Activated CD4-positive, alpha-beta T cell treated with anti-CD3 and anti-CD28 coated beads, Interleukin-2, amount 50 U/mL, for 1 hour (primary cell): Measurements from ENCODE around the gene DDR2.
"Not testable (repeated sequence)": the region's sequence is repeated elsewhere in the genome, so short reads cannot be mapped to it uniquely, and the experiment has no call there.

Experiments
- DNase-seq: peaks from one replicate; pipeline ENCODE4 v3.0.0-alpha.2; 2020

Gene DDR2

DNA sequence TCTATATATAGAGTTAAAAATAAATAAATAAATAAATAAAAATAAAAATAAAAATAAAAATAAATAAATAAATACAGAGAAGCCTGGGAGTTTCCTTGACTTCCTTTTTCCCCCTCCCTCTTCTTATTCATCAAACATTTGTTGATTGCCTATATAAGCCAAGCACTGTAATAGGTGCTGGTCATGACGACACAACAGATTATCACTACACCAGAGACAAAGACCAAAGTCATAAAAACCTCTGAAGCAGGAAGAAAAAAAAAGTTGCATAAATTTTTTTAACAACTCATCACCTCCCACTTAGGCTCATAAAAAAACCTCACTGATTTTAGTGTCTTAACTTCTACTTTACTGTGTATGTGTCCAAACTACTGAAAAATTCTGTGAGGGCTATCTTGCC lies 95.2 kb downstream of the DDR2 start:
- not testable (repeated sequence) for DNase-seq

DNA sequence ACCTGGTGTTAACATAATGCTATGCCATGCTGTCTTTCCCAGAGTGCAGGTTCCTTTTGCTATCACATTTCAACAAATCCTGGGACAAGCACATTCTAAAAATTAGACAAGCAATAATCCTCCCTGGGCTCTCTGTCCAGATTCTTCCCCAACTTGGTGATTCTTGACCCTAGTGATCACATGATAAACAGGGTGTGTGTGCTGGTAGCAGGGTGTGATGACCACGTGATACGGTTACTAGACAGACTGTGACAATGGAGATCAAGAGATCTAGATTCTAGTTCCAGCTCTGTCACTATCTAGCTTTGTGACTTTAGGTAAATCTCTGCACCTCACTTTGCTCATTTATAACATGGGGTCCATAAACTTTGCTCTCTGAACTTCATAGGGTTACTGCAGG lies 96.3 kb downstream of the DDR2 start:
- no peak for DNase-seq

DNA sequence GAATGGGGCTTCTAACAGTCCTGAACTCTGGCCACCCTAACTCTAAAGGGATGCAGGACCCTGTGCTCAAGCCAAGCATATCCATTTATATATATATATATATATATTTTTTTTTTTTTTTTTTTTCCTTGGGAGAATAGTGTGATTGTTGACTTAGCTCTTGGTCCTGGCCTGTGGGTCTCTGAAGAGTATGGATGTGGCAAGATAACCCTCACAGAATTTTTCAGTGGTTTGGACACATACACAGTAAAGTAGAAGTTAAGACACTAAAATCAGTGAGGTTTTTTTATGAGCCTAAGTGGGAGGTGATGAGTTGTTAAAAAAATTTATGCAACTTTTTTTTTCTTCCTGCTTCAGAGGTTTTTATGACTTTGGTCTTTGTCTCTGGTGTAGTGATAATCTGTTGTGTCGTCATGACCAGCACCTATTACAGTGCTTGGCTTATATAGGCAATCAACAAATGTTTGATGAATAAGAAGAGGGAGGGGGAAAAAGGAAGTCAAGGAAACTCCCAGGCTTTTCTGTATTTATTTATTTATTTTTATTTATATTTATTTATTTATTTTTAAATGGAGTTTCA lies 97.0 kb downstream of the DDR2 start:
- not testable (repeated sequence) for DNase-seq

DNA sequence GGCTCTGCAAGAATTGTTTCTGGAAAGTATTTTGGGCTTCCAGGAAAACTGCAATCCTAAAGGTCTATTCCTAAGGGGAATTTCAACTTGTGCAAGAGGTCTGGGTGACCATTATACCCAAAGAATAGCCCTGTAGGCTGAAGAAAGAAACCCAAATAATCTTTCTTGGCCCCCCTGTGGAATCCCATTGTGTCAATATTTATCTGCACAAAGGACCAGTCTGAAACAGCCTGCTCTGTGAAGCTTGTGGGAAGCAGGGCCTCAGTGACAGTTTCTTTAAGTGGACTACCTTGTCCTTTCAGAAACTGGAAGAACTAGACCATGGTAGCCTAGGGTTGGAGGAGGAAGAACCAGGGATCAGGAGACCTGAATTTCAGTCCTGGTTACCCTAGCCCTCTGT lies 99.8 kb downstream of the DDR2 start:
- no peak for DNase-seq

DNA sequence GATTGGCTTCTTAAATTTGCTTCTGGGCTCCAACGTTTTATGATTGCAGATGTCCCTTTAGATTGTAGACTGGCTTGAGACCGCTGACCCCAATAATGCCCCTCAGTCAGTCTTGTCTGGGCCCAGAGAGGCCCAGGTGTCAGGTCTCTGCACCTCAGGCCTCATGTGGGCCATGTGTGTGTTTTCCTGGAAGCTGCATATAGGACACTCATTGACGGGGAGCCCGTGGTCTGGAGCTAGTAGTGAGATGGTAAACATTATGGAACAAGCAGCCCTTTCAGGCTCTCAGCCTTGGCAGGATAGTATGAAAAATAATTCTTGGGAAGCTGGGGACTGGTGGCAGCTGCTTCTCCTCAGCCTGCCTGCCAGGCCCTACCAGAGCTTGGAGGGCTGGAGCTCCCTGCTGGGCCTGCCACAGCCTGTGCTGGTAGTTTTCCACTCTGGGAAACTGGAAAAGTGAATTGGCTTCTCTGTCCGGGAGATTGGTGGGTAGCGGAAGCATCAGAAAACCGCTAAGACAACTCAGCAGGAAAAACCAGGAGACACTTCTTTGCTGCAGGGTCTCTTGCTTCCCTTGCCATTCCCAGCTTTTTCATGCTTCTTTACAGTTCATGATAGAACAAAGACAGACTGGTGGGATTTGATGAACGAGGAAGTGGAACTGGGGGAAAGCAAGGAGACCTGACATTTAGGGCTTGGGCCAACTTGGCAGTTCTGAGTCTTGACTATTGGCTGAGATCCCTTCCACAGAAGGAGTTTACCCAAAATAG lies 100.5 kb downstream of the DDR2 start:
- no peak for DNase-seq

DNA sequence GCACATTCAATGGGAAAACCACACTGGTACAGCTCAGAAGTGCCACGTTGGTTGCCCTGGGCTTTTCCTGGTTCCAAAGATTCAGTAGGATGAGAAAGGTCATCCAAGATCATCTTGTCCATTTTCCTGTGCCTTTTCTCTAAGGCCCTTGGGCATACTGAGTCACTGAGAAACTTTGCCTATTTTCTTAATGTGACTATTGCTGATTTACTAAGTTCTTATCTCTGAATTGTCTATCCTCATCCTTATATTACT lies 101.0 kb downstream of the DDR2 start:
- DNase-seq: no peak

DNA sequence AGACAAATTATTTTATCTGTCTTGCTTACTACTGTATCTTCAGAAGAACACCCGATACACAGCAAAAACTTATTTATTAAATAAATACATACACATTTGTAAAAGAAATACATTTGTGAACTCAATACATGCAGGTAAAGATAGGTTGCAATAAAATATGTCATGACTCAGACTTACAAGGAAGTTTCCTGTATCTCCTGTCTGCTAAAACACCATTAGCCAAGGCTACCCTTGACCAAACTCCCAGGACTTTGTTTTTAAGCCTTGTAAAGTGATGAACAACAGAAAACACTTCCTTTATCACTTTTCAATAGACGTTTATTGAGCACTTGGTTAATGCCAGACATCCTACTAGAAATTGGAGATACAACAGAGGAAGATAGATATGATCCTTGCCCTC lies 101.8 kb downstream of the DDR2 start:
- no peak for DNase-seq

DNA sequence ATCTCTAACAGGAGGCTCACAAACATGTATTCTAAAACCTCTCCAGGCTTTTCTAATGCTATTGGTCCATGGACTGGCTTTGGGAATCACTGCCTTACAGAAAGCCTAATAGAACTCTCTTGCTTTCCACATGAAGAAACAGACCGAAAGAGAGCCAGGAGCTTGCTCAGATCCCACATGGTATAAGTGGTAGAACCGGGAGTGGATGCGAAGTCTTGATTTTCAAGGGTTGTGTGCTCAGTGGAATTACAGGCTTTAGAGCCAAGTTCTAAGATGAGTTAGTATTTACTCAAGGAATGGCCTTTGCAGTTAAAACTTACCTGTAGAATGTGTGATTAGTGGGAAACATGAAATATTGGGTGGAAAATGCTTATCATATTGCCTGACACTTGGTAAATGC lies 103.9 kb downstream of the DDR2 start:
- no peak for DNase-seq

DNA sequence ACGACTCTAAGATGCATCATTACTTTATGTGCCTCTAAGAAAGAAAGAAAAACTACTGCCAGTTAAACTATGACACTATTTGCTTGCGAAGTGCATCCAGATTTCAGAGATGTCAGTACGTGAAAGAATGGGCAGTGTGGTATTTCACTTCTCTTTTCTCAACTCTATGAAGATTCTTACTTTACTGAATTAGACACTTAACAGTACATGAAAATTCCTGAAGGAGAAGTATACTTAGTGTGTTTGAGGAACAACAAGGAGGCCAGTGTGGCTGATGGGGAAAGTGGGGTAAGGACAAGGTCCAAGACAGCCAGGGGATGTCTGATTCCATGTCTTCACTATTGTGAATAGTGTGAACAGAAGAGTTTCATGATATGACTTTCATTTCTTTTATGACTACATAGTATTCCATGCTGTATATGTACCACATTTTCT lies 104.4 kb downstream of the DDR2 start:
- no peak for DNase-seq

DNA sequence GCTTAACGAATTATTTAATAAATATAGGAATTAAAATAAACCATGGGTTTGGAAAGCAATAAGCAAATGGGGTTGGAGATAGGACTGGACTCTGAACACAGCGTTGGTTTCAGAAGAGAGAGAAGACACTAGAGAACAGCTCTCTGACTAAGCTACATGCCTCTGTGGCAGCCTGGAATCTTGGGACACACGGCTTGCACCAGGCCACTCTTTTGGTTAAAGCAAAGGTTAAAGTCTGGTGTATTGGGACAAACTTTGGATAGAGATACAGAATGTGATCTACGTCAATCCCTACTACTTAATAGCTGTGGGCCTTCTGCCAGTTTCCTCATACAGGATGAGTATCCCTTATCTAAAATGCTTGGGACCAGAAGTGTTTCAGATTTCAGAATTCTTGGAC lies 108.5 kb downstream of the DDR2 start:
- no peak for DNase-seq

DNA sequence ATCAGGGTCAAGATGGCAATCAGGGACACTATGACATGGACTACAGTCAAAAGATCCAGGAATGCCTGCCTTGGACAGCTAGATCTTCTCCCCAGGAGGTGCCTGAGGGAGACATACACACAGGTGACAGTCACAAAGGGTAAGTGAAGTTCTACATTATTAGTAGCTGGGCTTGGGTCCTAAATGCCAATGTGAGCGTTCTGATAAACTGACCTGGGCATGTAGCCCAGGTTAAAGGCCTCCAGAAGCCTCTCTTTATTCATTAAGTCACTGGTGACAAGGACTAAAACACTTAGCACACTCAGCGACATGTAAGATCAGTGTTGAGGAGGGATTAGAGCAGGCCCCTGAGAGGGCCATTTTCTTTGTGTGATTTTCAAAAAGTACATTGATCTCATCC lies 109.3 kb downstream of the DDR2 start:
- no peak for DNase-seq

DNA sequence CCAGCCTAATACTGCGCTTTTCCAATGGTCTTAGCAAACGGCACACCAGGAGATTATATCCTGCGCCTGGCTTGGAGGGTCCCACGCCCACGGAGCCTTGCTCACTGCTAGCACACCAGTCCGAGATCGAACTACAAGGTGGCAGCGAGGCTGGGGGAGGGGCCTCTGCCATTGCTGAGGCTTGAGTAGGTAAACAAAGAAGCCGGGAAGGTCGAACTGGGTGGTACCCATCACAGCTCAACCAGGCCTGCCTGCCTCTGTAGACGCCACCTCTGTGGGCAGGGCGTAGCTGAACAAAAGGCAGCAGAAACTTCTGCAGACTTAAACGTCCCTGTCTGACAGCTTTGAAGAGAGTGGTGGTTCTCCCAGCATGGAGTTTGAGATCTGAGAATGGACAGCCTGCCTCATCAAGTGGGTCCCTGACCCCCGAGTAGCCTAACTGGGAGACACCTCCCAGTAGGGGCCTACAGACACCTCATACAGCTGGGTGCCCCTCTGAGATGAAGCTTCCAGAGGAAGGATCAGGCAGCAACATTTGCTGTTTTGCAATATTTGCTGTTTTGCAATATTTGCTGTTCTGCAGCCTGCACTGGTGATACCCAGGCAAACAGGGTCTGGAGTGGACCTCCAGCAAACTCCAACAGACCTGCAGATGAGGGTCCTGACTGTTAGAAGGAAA lies 114.1 kb downstream of the DDR2 start:
- not testable (repeated sequence) for DNase-seq

DNA sequence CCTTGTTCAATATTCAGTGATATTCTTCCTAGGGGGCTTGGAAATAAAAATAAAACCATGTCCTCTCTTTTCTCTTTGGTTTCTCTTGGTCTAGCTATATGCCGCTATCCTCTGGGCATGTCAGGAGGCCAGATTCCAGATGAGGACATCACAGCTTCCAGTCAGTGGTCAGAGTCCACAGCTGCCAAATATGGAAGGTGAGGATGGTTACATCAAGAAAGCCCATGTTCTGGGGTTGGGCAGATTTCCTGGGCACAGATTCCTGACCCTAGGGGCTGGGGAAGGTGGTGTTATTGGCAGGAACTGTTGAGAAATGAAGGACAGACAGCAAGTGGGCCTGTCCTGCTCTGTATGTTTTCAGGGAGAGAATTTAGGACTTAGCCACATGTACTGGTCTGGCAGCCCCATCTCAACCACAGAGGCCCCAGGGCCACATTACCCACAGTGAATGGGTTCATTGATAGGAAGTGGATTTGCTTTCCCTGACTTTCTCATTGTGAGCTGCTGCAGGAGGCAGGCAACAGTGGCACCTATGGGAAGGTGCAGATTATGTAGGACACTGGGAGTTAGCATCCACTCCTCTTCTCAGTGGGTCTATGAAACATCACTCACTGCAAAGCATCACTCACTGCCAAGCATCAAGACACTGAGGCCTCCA lies 120.9 kb downstream of the DDR2 start:
- no peak for DNase-seq

DNA sequence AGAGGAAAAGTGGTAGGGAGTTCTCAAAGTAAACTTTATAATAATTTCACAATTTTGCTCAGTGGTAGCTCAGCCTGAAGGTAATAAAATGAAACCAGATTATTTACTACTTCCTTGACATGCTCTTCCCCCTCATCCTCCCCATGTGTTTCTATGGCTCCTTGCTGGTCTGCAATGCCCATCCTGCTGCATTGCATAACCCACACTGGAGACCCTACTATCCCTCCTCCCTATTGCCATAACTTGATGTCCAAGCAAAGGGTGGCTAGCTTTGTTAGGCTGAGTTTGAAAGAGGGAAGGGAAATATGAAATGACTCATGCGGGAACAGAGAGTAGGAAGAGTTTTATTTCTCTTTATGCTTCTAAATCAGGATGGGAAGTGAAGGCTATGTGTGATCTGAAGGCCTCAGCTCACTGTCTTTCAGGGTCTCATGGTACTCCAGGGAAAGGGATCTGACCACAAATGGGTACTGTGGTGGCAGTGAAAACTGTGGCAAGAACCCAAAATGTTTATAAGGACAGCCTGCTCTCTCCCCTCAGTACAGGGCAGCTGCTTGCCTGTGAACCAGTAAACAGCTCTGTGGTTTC lies 121.8 kb downstream of the DDR2 start:
- no peak for DNase-seq

DNA sequence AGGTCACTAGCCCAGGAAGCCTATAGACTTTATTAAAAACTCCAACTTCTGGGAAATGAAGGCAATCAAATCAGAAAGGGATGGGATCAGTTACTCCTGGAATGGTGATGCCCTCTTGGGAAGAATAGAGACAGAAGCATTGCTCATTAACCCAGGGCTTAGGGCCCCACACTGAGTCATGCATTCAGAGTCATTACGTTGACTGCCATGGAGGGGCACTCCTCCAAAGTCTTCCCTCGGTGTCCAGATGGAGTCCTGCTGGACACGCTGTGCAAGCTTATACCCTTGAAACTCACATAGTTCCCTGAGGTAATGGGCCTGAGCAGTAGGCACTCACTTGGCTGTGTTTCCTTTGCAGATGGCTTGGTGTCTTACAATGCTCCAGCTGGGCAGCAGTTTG lies 123.0 kb downstream of the DDR2 start:
- no peak for DNase-seq

DNA sequence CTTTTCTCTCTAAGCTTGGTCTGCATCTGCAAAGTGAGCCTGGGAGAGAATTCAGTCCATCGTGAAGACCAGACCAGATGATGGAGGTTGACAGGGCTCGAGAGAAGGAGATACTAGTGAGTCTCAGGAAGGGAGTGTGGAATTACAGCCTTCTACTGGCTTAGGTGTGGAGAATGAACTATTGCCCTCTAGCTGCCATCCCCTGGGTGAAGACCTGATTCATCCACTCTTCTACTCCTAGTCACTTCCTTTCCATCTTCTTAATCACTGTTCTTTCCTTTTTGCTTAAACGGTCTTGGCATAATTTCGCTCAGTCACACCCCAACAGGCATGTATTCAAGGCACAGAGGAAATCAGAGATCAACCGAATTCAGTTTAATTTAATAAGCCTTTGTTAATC lies 124.3 kb downstream of the DDR2 start:
- DNase-seq: no peak

DNA sequence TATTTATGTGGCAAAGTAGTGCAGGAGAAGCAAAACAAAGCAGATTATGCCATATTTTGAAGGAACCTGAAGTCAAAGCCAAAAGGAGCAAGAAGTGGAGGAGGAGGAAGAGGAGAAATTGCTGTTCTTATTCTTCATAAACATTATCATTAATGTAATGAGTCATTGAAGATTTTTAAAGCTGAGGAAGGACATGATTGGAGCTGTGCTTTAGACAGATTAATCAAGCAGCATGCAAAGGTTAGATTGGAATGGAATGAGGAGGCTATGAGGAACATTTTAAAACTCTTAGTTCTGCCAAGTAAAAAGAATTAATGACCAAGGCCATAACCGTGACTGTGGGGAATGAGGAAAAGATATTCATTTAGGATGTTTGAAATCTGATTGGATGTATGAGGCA lies 125.2 kb downstream of the DDR2 start:
- no peak for DNase-seq

DNA sequence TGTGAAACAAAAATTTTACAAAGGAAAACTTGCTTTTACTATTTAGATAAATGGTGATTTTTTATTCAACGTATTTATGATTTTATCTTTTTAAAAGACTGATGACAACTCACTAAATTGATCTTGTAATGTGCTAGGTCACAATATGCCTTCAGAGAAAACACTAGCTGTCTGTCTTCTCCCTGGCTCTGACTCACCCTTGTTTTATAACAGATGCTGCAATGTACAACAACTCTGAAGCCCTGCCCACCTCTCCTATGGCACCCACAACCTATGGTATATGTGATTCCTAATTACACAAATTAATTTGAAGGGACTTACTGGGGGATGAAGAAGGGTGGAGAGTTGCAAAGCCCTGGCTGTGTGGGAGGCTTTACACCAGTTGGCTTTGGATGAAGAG lies 133.5 kb downstream of the DDR2 start:
- DNase-seq: no peak

DNA sequence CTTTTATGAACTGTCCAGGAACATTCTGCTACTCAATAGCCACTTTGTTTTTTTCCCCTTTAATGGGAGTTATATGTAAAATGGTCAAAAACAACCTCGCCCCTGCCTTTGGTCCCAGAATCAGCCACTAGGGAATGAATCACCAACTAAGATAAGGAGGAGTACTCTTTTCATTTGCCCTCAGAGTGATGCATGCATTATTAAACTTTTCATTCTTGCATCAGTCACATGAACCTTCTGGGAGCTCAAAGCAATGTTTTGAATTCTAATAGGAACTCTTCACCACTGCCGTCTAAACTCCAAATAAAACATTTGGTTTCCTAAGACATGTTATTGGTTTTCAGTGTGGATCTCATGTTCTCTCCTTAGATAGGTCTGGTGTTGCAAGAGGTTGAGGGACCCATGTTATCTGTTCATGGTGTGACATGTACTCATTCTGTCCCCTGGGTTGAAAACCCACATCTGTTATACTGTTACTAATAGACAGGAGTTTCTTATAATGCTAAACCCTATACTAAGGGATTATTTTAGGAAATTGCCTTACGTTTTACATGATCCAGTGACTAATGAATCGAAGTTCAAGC lies 140.4 kb downstream of the DDR2 start:
- DNase-seq: no peak

DNA sequence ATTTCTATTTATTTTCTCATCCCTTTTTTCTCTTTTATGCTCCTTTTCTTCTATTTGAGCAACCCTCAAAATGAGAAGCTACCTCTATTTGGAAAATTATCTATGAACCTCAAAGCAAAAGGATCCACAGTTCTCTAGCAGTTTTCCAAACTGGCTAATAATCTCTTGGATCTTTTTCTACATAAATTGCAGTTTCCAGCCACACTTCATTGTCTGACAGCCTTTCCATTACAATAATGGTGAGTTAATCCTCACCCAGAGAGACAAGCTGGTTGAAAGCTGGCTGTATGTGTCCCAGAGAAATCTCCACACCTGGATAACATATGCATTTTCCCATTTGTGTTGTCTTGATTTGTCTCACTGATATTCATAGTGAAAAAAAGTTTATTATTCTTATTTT lies 141.7 kb downstream of the DDR2 start:
- no peak for DNase-seq

DNA sequence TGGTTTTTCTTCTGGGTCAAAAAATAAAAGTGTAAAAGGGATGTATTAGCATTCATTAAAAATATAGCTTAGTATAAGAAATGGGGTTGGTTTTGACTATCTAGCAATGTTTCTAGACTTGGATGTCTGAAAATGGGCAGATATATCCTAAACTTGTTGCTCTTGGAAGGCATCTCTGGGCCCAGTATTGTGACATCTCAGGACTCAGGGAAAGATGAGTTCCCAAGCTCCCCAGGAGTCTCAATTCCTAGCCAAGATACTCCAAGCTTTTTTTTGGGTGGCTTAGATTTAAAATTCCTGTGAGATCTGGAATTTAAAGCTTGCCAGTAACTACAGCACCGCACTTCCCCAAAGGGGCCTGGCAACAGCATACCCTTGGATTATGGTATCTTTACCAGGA lies 146.8 kb downstream of the DDR2 start:
- DNase-seq: no peak

DNA sequence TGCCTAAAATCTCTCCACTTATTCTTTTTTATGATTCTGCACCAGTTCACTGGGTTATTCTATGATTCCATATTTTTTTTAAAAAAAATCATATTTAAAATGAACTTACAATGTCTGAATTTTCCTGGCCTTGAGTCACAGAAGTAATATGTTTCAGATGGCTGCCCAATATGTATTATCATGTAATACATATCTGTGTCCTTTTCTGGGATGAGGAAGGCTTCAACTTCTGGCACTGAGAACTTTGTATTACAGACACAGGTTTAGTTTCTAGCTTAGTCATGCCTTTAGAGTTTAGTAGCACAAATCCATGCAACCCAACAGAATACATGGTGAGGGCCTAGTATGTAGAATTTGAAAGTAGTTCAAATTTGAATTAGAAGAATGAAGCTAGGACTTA lies 150.4 kb downstream of the DDR2 start:
- no peak for DNase-seq

DNA sequence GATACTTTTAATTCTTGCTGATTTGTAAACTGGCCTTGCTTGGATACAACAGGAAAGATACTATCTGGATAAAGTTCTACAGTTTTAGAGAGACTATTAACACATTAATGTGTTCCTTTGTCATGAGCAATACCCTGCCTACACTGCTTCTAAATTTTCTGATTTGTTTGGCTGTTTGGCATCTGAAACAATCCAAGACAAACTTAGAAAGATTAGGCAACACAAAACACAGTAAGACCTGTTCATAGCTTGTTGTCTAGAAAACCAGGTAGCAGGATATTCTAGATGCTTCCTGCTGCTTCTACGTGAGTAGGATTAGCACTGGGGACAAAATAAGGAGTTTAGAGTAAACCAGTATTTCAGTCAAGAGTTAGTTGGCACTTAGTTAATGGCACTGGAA lies 152.7 kb downstream of the DDR2 start:
- DNase-seq: not testable (repeated sequence)
